ENCODE results near the gene USH2A.

The USH2A gene

DNA sequence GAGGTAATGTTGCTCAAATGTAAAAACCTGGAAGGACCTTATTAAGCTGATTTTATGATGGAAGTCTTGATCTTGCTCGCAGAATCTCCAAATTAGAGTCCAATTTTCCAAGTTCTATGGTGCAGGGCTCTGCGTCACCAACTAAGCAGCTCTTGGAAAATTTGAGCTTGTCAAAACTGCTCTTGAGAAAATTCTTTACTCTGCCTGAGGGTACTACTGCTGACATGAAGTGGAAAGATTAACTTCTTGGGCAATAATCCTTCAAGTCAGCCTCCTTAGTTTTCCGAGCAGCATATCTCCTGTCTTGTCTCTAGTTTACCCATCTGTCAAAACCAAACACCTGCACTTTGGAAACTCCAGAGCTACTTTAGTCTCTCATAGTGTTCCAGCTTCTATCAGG is 562.4 kb downstream of the USH2A start:
- Histone ChIP-seq H3K36me3 (ENCODE audit: insufficient read depth, low read length) (no peaks in the 10 kb centered on the region), H3K27me3 (ENCODE audit: insufficient read depth, low read length) (no peaks in the 10 kb centered on the region), H3K4me1 (ENCODE audit: insufficient read depth, low read length) (no peaks in the 10 kb centered on the region), H3K4me3 (ENCODE audit: low read length) (no peak overlapping the region), H2AFZ (ENCODE audit: low read depth, low read length) (no peak overlapping the region), H3K9me3 (ENCODE audit: low read length) (no peaks in the 10 kb centered on the region)

DNA sequence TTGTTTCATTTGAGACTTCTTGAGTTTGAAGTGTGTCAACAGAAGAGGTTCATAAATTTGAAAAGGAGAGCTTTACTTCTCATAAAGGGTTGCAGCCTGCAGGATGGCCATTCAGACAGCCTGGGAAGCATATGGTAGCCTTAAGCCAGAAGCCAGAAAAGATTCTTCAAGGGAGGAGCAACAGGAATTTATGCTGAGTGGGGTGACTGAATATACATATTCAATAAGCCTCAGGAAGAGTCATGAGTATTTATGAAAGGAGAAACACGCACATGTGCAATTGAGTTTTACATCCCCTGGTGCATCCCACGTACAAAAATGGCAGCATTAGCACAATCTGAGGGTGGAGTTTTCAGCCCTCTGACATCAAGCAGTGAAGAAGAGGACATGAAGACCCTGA is 565.9 kb downstream of the USH2A start:
- Histone ChIP-seq H3K9me3 (ENCODE audit: low read length) (peaks cover 3% of the 10 kb centered on the region), H3K27me3 (ENCODE audit: insufficient read depth, low read length) (no peaks in the 10 kb centered on the region), H3K4me3 (ENCODE audit: low read length) (no peak overlapping the region), H2AFZ (ENCODE audit: low read depth, low read length) (no peak overlapping the region), H3K4me1 (ENCODE audit: insufficient read depth, low read length) (no peaks in the 10 kb centered on the region), H3K36me3 (ENCODE audit: insufficient read depth, low read length) (no peaks in the 10 kb centered on the region)

DNA sequence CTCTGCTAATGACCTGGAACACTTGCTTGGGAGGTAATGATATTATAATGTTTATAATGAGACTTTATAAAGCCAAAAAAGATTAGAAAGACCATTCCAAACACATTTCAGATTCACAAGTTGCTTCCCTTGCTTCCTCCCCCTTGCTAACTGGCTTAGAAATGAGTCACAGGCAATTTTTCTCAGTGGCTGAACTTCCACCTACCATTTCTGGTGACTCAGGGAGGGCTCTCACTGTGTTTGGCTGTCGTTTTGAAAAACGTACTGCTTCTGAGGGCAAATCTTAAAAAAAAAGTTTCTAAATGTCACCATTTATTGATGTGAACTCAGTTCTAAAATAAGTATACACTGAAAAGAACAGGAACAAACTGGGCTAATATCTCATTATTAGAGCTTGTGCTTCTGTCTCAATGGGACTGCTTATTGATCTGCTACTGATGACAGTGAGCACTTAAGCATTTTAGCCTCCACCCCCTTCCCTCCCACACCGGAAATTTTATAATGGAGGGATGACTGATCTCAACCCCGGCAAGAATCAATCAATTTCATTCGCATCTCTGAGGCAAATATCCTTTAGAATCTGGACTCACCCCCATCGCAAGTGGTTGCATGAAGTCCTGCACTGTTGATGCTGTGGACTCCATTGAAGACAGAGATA is 577.9 kb downstream of the USH2A start:
- Histone ChIP-seq H2AFZ (ENCODE audit: low read depth, low read length) (no peak overlapping the region), H3K4me3 (ENCODE audit: low read length) (no peak overlapping the region), H3K36me3 (ENCODE audit: insufficient read depth, low read length) (no peaks in the 10 kb centered on the region), H3K9me3 (ENCODE audit: low read length) (no peaks in the 10 kb centered on the region), H3K4me1 (ENCODE audit: insufficient read depth, low read length) (no peaks in the 10 kb centered on the region), H3K27me3 (ENCODE audit: insufficient read depth, low read length) (no peaks in the 10 kb centered on the region)

DNA sequence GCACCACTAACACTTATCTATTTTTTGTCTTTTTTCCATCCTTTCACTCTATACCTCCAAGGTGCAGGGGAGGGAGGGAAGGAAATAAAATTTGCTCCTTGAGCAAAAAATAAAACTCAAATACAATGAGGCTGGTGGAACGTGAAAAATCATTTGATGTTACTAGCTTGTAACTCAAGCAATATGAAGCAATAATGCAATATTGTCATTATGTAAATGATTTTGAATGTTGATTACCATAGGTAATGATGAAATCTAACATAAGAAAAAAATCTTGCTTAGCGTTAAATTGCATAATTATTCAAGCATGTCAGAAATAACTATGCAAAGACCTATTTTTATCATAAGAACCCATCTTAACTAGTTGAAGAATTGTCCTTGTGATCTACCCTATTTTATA is 578.5 kb downstream of the USH2A start:
- Histone ChIP-seq H2AFZ (ENCODE audit: low read depth, low read length) (no peak overlapping the region), H3K27me3 (ENCODE audit: insufficient read depth, low read length) (no peaks in the 10 kb centered on the region), H3K36me3 (ENCODE audit: insufficient read depth, low read length) (no peaks in the 10 kb centered on the region), H3K4me3 (ENCODE audit: low read length) (no peak overlapping the region), H3K4me1 (ENCODE audit: insufficient read depth, low read length) (no peaks in the 10 kb centered on the region), H3K9me3 (ENCODE audit: low read length) (no peaks in the 10 kb centered on the region)

DNA sequence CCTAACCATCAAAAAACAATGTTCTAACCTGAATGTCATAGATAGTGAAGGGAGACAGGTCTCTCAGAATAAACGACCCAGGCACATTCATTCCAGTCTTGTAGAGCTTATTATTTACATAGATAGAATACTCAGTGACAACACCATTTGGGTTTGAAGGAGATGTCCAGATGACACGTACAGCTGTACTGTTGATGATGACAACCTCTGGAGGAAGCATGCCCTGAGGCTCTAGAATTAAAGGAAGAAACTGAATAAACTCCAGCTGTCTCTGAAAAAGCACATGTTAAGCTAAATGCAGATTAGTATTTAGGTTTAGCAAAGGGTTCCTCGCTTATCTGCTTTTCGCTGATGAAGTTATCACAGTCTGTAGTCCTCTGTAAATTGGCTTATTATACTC is 579.0 kb downstream of the USH2A start:
- Histone ChIP-seq H3K9me3 (ENCODE audit: low read length) (no peaks in the 10 kb centered on the region), H3K4me3 (ENCODE audit: low read length) (no peak overlapping the region), H3K36me3 (ENCODE audit: insufficient read depth, low read length) (no peaks in the 10 kb centered on the region), H3K4me1 (ENCODE audit: insufficient read depth, low read length) (no peaks in the 10 kb centered on the region), H3K27me3 (ENCODE audit: insufficient read depth, low read length) (no peaks in the 10 kb centered on the region), H2AFZ (ENCODE audit: low read depth, low read length) (no peak overlapping the region)

DNA sequence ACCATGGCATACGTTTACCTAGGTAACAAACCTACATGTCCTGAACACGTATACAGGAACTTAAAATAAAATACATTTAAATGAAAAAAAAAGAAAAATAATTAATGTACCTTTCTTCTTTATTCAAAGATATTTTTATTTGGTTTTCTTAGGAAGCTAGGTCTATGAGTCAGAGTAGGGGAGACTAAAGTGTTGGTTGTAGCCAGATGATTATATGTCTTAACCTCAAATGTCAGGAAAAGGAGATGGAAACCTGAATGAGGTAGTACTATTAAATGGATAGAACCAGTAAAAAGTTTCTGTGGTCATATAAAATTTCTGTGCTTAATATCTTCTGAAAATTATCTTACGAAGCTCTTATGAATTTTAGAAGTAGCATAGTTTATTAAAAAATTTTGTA is 580.3 kb downstream of the USH2A start:
- Histone ChIP-seq H3K4me1 (ENCODE audit: insufficient read depth, low read length) (no peaks in the 10 kb centered on the region), H3K36me3 (ENCODE audit: insufficient read depth, low read length) (no peaks in the 10 kb centered on the region), H2AFZ (ENCODE audit: low read depth, low read length) (no peak overlapping the region), H3K27me3 (ENCODE audit: insufficient read depth, low read length) (no peaks in the 10 kb centered on the region), H3K9me3 (ENCODE audit: low read length) (no peaks in the 10 kb centered on the region), H3K4me3 (ENCODE audit: low read length) (no peak overlapping the region)

DNA sequence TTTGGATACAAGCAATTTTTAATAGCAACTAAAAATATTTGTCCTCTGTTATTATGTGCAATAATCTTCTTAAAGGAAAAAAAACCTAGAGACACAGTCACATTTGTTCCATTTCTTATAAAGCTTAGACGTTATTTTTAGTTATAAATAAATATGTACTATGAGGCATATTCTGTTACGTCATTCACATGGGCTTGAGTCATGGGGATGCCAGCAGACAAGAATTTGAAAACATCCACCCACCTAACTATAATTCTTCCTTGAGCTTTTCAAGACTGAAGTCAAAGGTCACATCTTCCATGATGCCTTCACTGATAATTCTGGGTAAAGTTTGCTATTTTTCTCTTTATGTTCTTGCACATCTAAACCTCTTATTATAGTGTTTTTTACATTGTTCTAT is 587.3 kb downstream of the USH2A start:
- Histone ChIP-seq H3K27me3 (ENCODE audit: insufficient read depth, low read length) (no peaks in the 10 kb centered on the region), H3K4me3 (ENCODE audit: low read length) (no peak overlapping the region), H3K4me1 (ENCODE audit: insufficient read depth, low read length) (no peaks in the 10 kb centered on the region), H2AFZ (ENCODE audit: low read depth, low read length) (no peak overlapping the region), H3K36me3 (ENCODE audit: insufficient read depth, low read length) (no peaks in the 10 kb centered on the region), H3K9me3 (ENCODE audit: low read length) (no peaks in the 10 kb centered on the region)

DNA sequence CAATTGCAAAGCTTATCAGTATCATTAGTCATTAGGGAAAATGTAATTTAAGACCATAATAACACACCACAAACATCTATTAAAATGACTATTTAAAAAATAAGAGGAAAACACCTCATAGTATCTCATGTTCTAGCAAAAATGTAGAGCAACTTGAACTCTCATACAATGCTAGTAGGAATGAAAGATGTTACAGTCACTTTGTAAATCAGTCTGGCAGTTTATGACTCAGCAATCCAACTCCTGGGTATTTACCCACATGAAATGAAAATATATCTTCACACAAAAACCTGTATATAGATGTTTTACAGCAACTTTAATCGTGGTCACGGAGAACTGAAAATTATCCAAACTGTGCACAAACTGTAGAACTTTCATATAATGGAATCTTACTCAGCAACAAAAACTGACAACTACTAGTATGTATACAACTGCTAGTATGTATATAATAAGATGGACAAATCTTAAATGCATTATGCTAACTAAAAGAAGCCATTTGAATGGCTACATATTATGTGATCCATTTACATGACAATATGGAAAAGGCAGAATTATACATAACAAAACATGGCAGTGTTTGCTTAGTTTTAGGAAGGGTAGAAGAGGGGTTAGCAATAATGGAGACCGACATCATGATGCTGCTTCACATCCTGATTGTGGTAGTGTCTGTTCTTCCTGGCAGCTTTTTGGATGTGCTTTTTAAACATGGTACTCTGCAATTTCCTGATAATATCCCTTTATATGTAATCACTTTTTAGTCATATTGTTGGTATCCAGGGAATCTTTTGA is 589.1 kb downstream of the USH2A start:
- Histone ChIP-seq H3K4me3 (ENCODE audit: low read length) (no peak overlapping the region), H3K4me1 (ENCODE audit: insufficient read depth, low read length) (no peaks in the 10 kb centered on the region), H3K27me3 (ENCODE audit: insufficient read depth, low read length) (no peaks in the 10 kb centered on the region), H2AFZ (ENCODE audit: low read depth, low read length) (no peak overlapping the region), H3K36me3 (ENCODE audit: insufficient read depth, low read length) (no peaks in the 10 kb centered on the region), H3K9me3 (ENCODE audit: low read length) (no peaks in the 10 kb centered on the region)

DNA sequence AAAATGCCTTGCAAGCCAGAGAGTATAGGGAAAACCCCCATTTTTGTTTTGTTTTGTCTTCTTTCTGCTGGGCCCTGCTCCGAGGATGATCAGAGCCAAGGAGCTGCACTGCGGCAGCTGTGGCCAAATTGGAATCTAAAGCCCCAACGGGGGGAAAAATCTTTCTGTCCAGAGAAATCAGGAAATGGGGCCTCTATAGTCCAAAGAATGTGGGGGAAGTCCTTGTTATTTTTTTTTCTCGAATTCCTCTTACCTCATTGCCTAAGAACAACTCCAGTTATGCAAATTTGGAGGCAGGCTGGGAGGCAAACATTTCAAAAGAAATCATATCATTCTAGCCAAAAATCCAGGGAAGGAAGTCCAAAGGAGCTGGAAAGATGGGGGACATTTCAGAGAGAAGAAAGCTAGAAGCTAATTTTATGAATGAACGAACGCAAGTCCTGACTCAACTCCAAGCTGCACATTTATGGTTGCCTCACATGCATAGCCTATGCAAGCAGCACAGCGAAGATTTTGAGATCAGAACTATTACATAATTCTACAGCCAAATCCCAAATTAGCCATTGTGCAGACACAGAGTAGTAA is 592.9 kb downstream of the USH2A start:
- Histone ChIP-seq H2AFZ (ENCODE audit: low read depth, low read length) (no peak overlapping the region), H3K36me3 (ENCODE audit: insufficient read depth, low read length) (no peaks in the 10 kb centered on the region), H3K4me1 (ENCODE audit: insufficient read depth, low read length) (no peaks in the 10 kb centered on the region), H3K9me3 (ENCODE audit: low read length) (no peaks in the 10 kb centered on the region), H3K4me3 (ENCODE audit: low read length) (no peak overlapping the region), H3K27me3 (ENCODE audit: insufficient read depth, low read length) (no peaks in the 10 kb centered on the region)

DNA sequence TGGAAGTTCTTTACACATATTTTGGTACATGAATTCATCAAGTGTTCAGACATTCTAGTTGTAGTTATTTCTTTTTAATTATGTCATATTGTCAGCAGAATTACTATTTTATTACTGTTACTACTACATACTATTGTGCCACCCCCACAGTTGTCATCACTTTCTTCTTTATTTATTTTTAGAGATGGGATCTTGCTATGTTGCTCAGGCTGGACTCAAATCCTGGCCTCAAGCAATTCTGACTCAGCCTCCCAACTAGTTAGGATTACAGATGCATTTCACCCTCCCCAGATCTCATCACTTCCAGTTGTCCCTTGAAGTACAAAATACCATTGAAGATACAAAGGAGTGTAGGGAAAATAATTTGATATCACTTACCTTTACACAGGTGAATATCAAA is 598.2 kb downstream of the USH2A start:
- Histone ChIP-seq H3K9me3 (ENCODE audit: low read length) (no peaks in the 10 kb centered on the region), H3K36me3 (ENCODE audit: insufficient read depth, low read length) (no peaks in the 10 kb centered on the region), H3K4me3 (ENCODE audit: low read length) (no peak overlapping the region), H3K27me3 (ENCODE audit: insufficient read depth, low read length) (no peaks in the 10 kb centered on the region), H2AFZ (ENCODE audit: low read depth, low read length) (no peak overlapping the region), H3K4me1 (ENCODE audit: insufficient read depth, low read length) (no peaks in the 10 kb centered on the region)

DNA sequence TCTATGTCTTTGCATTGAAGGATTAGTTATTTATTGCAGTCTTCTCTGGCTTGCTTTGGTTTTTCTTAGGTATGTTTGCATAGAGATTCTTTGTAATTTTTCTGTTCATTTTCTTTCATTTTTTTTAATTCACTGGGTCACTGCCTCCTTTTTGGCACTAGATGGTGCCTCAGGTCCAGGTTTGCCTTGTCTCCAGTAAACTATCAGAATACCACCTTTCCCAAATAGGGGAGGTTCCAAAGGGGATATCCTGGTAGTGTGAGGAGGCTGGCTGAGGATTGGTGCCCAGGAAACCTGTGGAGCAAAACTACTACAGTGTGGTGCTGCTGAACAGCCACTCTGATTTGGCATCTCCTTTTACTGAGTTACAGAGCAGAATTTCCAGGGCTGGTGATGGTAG is 599.0 kb downstream of the USH2A start:
- no peak overlapping the region for H2AFZ ChIP-seq (ENCODE audit: low read depth, low read length)
- H3K27me3 ChIP-seq (ENCODE audit: insufficient read depth, low read length) = no peaks in the 10 kb centered on the region
- H3K36me3 ChIP-seq (ENCODE audit: insufficient read depth, low read length) = no peaks in the 10 kb centered on the region
- no peaks in the 10 kb centered on the region for H3K9me3 ChIP-seq (ENCODE audit: low read length)
- no peaks in the 10 kb centered on the region for H3K4me1 ChIP-seq (ENCODE audit: insufficient read depth, low read length)
- H3K4me3 ChIP-seq (ENCODE audit: low read length) = no peak overlapping the region

DNA sequence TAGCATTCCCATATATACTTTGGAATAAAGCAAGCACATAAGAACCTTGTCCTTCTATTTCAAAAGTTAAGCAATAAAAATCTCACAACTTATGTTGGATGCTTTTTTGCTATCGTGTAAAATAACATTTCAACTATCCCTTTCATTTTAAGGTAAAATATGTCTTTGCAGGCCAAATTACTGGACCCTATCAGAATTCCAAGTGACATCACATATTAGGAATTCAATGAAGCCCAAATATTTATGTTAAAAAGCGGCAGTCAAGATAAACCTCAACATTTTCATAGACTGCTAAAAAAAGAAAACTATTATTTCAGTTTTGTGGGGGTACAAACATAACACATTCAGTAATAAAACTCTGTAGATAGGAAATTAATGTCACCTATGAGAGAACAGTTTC is 604.1 kb downstream of the USH2A start:
- H2AFZ ChIP-seq (ENCODE audit: low read depth, low read length) = no peak overlapping the region
- H3K9me3 ChIP-seq (ENCODE audit: low read length) = no peaks in the 10 kb centered on the region
- H3K4me1 ChIP-seq (ENCODE audit: insufficient read depth, low read length) = no peaks in the 10 kb centered on the region
- H3K27me3 ChIP-seq (ENCODE audit: insufficient read depth, low read length) = no peaks in the 10 kb centered on the region
- no peaks in the 10 kb centered on the region for H3K36me3 ChIP-seq (ENCODE audit: insufficient read depth, low read length)
- no peak overlapping the region for H3K4me3 ChIP-seq (ENCODE audit: low read length)

DNA sequence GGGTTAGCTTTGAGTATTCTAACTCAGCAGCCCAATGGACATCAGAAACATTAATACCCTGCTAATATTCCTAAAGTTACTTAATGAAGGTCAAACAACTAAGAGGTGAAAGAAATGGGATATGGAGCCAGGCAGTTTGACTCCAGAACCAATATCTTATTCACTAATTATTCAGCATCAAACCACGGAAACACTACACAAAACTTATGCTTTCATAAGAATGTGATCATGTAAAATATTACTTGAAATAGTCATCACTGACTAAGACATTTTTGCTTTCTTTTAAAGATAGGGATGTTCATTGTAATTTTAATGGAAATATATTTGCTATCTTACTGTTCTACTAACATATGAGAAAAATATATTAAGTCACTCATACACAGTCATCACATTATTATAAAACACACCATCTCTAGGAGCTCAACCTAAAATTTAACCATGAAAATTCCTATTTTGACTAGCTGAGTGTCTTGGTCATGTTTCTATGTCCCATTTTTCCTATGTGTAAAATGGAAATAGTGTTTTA is 615.3 kb downstream of the USH2A start:
- Histone ChIP-seq H3K4me3 (ENCODE audit: low read length) (no peak overlapping the region), H2AFZ (ENCODE audit: low read depth, low read length) (no peak overlapping the region), H3K36me3 (ENCODE audit: insufficient read depth, low read length) (no peaks in the 10 kb centered on the region), H3K4me1 (ENCODE audit: insufficient read depth, low read length) (no peaks in the 10 kb centered on the region), H3K27me3 (ENCODE audit: insufficient read depth, low read length) (no peaks in the 10 kb centered on the region), H3K9me3 (ENCODE audit: low read length) (no peaks in the 10 kb centered on the region)
